ENCODE data around the gene FMNL2.

DNA sequence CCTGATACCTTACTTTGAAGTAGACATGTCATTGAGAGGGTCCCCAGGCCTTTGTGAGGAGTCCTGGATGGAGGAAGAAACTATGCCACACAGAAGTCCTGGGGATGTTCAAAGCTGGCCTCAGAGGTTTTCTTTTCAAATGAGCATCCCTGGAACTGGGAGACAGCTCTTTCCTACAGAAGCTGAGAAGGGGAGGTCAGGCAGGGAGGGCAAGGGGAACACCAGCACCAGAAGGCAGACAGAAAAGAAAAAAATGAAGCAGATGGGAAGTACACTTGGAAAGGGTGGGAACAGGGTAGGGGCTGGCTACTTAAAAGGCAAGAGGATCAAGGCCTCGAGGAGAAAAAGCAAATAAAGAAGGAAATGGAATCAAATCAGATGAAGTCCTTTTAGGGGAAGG lies 120.0 kb downstream of the FMNL2 start:
- TF ChIP-seq, protein P1, sequence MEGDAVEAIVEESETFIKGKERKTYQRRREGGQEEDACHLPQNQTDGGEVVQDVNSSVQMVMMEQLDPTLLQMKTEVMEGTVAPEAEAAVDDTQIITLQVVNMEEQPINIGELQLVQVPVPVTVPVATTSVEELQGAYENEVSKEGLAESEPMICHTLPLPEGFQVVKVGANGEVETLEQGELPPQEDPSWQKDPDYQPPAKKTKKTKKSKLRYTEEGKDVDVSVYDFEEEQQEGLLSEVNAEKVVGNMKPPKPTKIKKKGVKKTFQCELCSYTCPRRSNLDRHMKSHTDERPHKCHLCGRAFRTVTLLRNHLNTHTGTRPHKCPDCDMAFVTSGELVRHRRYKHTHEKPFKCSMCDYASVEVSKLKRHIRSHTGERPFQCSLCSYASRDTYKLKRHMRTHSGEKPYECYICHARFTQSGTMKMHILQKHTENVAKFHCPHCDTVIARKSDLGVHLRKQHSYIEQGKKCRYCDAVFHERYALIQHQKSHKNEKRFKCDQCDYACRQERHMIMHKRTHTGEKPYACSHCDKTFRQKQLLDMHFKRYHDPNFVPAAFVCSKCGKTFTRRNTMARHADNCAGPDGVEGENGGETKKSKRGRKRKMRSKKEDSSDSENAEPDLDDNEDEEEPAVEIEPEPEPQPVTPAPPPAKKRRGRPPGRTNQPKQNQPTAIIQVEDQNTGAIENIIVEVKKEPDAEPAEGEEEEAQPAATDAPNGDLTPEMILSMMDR (IDR thresholded peaks at IDR 0.05), result no peak
- no peak for TF ChIP-seq POLR2A (IDR thresholded peaks at IDR 0.05)

All from thyroid gland (tissue), 4 donors.